ENCODE measurements around the gene PCLO.
"Not testable (repeated sequence)": the region's sequence is repeated elsewhere in the genome, so short reads cannot be mapped to it uniquely, and the experiment has no call there.

The PCLO gene

DNA sequence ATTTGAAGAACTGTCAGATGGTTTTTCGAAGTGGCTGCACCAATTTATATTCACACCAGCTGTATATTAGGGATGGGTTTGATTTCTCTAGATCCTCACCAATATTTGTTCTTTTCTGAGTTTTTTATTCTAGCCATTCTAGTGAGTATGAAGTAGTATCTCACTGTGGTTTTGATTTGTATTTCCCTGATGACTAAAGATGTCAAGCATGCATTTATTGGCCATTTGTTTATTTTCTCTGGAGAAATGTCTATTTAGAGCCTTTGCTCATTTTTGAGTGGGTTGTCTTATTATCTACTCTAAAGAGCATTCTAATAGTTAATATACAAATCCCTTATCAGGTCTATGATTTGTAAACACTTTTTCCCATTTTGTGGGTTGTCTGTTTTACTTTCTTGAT is 123.9 kb downstream of the PCLO start:
- no peak for DNase-seq

DNA sequence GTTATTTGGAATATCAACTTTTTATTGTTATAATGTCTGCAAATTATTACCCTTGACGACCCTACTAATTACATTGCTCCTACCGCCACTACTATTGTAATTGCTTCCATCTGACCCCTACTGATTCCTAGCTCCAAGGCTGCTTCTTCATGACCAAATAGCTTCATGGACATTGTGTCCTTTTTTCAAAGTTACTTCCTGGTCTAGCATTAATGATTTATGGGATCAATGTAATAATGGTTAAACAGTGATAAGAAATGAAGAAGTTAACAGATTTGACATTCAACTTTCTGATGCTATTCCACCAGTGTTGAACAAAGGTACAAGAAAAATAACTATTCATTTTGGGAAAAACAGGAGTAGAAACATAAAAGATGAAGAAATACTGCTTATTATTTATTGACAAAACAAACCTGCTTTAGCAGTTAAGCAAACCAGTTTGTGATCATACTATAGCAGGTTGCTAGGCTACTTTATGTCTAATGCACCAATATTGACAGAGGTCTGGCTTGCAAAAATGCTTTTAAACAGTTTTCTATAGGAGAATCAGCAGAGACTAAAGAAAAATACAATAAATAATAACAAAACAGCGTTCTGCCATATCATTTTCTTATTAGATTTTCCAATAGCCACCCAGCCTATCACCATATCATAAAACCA is 125.8 kb downstream of the PCLO start:
- no peak for DNase-seq

DNA sequence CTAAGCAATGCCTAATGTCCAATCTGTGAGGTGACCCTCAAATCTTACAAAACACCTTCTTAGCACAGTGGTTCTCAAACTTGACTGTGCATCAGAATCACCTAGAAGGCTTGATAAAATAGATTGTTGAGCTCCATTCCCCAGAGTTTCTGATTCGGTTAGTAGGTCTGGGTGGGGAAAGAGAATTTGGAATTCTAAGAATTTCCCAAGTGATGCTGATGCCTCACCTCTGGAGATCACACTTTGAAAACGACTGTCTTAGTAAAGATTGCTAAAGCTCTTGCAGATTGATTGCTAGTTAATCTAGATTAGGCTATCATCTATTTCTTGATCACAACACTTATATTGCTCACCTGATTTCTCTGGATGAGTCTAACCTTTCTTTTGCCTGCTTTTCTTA is 126.6 kb downstream of the PCLO start:
- no peak for DNase-seq

DNA sequence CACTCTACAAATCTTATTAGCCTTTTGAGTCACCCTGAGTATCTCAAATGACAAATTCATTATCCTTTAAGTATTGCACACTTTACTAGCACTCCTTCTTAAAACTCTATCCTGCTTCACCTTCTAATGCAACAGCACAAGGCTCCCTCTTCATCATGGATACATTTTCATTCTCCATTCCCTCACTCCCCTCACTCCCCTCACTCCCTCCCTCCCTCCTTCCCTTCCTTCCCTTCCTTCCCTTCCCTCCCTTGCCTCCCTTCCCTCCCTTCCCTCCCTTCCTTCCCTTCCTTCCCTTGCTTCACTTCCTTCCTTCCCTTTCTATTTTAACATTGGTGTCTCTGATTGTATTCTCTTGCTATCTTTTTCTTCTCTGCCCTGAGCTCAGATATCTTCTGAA is 130.5 kb downstream of the PCLO start:
- DNase-seq = no peak

DNA sequence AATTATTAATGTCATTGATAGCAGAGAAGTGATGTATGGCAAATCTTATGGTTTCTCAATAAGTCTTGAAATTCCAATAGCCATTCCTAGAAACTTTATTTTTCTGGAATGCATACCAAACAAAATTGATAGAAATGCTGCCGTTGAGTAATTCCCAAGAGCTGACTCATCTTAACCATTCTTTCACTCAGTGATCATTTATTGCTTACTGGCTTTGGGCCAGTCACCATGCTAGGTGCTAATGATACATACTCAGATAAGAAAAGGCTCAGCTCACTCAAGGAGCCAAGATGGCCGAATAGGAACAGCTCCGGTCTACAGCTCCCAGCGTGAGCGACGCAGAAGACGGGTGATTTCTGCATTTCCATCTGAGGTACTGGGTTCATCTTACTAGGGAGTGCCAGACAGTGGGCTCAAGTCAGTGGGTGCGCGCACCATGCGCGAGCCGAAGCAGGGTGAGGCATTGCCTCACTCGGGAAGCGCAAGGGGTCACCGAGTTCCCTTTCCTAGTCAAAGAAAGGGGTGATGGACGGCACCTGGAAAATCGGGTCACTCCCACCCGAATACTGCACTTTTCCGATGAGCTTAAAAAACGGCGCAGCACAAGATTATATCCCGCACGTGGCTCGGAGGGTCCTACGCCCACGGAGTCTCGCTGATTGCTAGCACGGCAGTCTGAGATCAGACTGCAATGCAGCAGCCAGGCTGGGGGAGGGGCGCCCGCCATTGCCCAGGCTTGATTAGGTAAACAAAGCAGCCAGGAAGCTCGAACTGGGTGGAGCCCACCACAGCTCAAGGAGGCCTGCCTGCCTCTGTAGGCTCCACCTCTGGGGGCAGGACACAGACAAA is 138.6 kb downstream of the PCLO start:
- DNase-seq = not testable (repeated sequence)

DNA sequence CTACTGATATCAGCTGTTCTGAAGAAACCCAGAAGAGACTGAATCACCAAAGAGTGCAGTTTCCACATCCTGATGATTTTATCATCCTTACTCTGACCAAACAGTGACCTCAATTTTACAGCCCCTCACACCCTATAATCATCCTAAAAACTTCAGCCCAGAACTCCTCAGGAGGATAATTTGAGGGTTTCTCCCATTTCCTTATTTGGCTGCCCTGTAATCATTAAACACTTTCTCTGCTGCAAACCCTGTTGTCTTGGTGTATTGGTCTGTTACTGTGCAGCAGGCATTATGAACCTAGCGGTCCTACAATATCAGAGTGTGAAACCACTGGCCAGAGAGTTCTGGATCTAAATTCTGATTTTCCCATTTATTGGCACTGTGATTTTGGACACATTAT is 141.7 kb downstream of the PCLO start:
- DNase-seq = no peak

DNA sequence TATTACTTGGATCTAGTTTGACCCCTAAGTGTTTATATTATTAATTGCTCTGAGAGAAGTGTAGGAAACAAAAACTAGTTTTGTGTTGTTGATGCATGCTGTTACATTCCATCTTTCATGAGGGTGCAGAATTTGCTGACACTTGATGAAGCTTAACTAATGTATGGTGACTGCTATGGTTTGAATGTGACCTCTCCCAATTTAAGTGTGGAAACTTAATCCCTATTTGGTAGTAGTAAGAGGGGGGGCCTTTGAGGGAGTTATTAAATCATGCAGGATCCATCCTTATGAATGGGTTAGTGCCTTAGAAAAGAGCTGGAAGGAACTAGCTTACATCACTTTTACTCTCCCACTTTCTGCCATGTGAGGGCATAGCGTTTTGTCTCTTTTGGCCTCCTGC is 142.5 kb downstream of the PCLO start:
- no peak for DNase-seq

DNA sequence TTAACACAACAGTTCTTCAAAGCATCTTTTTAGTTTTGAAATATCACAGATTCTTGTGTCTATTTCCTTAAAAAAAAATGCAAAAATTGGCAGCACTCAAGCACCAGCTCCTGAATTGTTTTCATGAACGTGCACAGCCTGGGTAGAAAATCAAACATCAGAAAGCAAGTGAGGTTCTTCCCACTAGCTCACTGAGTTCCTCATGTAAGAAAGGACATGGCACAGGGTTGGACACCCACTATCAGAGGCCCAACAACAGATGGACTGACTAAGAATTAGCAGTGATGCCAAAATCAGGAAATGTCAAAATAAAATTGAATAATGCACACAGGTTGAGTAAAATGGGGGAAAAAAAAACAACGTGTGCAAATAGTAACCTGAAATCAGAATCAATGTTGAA is 146.8 kb downstream of the PCLO start:
- no peak for DNase-seq

DNA sequence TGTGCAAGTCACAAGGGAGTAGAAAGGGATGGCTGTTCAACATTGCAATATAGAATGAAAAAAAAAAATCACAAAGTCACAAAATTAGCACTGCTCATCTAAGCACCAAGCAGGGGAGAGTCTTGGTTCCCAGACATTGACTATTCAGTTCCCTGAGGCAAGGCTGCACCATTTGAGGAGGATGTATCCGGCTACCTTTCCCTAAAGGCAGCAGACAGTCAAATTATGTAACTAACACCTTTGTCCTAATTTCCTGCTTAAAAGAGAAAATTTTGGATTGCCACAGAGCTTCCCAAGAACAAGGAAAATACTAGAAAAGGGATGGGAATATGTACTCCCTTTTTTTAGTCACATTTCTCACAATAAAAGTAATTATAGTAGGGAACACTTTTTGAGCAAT is 148.1 kb downstream of the PCLO start:
- DNase-seq = no peak

DNA sequence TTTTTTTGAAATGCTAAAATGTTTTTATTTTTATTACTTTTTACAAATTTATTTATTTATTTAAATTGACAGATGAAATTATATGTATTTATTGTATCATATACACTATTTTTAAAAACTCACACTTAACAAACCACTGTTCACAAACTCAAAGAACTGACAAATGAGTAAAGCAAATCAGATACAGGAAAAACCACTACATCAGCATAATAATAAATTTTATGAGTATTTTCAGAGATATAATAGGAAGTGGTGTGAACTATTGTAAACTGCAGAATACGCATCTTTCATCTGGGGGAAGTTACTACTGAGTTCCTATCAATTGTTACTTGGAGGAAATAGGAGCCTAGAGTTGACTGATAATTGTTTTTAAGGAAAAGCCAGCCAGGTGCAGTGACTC is 150.7 kb downstream of the PCLO start:
- DNase-seq = no peak

DNA sequence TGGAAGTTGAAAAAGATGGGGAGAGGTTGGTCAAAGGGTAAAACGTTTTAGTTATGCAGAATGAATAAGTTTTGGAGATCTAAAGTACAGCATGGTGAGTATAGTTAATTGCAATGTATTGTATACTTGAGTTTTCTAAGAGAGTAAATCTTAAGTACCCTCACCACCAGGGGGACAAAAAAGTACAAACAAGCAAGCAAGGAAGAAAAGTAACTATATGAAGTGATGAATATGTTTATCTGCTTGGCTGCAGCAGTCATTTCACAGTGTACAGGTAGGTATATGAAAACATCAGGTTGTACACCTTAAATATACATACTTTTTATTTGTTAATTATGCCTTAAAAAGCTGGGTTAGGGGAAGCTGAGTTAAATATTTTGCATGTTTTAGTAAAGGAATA is 157.3 kb downstream of the PCLO start:
- no peak for DNase-seq

DNA sequence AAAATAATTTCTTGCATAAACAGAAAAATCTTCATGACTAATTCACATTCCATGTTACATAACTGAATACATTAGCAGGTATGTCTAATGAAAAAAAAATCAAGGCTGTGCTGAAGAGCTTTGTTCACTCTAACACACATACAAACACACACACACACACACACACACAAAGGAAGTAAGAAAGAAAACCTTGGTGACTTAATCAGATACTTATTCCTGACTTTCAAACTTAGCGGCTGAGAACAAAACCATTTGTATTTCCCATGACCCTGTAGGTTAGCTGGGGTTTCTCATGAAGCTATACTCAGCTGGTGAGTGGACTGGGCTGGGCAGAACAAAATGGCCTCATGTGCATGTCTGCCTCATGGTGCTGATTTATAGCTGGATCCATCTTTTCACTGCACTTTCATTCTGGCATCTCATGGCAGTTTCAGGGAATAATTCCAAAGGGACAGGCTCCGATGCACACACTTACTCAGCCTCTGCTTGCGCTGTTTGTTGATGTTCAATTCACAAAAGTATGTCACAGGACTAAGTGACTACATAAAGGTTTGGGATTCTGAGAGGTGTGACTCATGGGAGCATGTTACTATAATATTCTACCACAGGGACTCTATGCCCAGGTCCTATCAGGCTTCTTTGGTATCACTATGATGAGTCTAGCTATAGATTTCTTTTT is 161.2 kb downstream of the PCLO start:
- DNase-seq = no peak

DNA sequence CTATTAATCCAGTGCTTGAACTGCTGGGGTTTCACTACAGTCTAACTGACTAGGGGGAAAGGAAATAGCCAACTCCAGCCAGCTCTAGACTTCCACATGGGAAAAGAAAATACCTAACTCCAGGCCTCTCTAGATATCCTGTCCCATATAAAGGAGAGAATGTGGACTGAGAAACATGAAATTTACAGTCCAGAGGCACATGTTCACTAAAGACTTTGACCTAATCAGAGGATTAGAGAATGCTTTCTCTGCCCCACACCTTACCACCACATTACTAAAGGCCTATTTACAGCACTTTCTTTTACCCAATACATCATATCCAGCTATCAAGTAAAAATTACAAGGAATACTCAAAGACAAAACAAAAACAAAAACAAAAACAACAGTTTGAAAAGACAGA is 164.2 kb downstream of the PCLO start:
- no peak for DNase-seq

DNA sequence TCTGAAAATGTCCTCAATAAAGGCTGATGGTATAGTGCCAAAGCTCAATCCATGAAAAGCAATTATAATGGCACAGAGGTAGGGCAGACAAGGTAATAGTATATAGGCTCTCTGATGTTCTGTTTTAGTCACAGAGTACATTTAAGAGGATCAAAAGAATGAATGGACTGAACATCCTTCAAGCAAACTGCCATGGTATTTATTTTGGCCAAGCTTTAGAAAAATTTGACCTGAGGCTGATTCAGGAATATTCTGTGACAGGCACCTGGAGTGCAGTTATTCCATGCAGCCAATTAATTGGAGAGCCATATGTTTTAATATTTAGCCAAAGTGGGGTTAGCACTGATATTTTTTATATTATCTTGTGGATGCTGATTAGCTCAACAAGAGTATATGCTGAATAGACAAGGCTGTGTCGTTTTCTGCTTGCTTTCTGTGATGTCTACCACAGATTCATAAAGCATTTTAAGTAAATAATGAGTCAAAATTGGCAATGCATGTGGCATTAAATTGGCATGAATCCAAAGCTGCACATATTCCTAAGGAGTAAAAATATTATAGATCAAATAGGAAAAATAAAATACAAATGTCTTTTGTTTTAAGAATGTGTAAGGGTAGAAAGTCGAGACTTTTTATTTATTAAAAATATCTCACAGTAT is 177.4 kb downstream of the PCLO start:
- DNase-seq = no peak

DNA sequence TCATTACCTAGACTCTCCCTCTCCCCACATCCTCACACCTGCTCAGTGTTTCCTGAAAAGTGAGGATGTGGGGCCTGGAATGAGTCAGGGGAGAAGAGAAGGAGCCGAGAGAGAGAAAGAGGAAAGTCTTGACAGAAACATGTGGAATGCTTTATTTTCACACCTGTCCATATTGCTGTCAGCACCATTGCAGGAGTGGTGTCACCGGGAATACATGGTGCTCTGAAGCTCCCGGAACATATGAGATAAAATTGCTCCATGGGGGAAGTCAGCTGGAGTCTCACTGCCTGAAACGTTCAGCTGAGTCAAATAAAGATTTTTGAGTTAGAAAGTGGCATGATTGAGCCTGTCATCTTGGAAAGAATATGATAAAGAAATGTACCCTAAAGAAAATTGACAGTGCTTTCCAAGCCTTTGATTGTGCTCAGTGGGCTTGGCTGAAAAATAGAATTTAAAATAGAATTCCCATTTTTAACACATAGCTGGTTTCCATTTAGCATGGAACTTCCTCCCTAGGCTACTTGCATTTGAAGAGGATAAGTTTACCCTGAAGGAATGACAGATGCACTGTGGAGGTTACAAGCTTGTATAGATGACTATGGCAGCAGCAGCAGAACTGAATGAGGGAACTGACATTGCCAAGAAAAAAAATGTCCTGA is 182.4 kb downstream of the PCLO start:
- DNase-seq = no peak

DNA sequence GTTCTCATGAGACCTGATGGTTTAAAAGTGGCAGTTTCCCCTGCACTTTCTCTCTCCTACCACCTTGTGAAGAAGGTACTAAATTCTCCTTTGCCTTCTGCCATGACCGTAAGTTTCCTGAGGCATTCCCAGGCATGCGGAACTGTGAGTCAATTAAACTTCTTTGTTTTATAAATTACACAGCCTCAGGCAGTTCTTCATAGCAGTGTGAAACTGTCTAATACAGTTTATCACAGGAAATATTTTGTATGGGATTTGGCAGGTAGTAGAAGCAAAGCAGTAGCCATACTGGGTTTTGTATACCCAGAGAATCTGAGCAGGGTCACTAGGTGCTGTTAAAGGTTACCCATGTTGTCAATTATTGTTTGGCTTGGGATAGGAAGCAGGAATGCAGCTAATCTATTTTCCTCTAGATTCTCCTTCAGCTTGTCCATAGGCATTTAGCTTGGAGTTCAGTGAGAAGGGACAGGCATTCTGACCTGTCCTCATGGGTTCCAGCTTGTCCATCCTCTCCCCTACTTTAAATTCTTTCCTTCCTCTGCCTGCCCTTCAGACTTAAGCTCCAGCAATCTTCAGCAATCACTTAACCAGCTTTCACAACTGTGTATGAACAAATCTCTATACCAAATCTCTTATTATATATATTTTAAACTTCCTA is 186.7 kb downstream of the PCLO start:
- DNase-seq = no peak

DNA sequence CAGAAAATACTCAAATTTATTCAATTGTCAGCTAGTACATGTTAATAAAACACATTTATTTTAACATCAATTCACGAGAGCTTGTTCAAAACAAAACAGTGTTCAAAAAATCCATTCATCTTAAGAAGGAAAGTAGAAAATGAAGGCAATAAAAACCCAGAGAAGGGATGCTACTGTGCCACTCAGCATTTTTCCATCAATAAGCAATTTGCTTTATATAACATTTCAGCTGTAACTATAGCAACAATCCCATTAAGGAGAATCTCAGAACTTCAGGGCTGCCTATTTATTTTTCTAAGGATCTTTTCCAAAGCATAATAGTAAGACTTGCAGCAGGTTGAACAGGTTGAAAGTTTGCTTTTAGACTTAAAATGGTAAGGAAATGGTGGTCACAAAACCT is 190.5 kb downstream of the PCLO start:
- no peak for DNase-seq

DNA sequence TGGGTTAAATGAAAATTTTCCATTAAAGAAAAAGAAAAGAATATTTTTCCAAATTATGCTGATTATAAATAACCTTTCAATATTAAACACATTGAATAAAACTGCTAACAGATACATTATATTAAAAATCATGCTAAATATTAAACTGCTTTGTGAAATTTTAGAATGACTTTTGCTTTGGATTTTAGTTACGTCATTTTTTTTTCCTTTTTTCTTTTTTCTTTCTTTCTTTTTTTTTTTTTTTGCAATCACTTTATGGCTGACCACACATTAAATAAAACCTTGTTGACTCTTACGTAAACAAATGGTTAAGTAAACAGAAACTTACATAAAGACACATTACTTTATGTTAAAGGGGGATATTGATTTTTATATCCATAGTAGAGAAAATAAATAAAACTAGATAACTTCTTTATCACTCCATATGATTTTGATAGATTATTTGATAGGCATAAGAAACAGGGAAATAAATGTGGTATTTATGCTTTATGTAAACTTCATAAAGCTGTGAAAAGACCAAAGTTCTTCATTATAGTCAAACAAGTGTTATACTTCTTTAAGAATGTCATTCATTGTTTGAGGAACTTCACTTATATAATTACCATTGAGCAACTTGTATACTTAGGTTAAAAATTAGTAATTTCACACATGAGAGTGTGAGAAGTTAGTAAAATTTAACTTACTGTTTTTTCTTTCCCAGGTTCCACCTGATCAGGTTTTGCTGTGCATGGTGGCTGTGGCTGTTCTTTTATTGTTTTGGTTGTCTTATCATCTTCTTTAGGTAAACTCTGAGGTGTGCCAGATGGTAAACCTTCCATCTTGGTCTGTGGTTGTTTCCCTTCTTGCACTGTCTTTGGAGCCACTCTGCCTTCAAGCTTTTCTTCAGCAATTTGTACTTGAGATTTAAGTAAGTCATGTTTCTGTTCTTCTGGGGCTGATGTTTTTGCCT is 197.3 kb downstream of the PCLO start:
- no peak for DNase-seq

DNA sequence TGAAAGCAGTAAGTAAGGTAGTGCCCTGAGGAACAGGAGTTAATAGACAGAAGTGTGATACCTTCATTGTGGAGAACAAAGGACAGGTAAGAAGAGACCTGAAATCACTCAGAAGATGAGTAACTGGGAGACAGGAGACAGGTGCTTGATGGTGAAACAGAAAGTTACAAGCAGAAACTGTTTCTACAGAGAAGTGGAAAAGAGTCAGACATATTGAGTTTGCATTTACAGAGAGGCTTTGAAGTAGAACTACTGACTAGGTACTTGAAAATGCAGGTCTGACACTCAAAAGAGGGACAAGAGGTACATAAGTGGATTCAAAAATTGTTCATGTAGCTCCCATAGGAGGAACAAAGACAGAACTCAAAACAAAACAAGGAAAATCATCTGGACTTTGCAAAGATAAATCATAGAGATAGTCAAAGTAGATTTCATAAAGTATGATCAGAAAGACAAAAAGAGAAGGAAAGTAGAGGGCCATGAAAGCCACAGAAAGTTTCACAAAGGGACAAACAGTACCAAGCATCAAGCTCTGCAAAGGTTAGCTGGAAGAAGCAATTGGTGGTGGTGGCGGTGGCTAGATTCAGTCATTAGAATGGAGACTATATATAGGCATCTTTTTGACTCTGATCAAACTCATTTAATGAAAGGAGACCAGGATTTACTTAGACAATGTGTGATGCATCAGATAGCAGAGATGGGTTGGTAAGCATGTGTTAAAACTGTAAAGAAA is 198.4 kb downstream of the PCLO start:
- peak; percentile 90 for DNase-seq

DNA sequence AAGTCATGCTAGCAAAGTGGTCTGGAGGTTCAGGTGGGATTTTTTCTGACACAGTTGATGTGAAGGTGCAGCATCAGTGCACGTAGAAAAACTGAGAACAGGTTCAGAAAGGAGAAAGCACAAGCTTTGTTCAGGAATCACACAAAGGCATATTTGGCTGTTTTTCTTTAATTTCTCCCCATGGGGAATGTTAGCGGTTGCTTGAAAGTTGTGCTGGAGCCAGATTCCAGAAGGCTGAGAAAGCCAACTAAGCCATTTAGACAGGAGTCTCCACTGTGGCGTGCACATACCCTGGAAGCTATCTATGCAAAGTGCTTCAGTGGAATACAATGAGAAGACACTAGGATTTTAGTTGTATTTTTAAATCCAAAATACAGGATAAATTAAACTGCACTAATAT is 201.4 kb downstream of the PCLO start:
- no peak for DNase-seq

DNA sequence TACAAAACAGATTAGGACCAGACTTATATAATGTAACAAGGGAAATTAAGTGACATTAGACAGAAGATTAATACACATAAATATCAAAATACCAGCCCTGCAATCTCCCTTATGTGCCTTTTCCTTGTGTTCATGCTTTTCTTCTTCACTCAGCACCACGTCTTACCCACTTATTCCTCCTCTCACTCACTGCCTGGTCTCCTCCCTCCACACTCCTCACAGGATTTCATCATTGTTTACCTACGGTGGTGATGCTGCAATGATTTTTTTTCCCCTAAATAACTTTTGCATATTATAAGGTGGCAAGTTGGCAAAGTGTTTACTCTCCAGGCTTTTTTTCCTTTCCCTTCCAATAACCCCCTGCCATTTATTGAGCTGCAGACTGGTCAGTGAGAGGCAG is 203.2 kb downstream of the PCLO start:
- no peak for DNase-seq

Data from NCI-H510A treated with DMSO at 0.1 percent for 48 hours (cell line).